DOHH2 (cell line): Measurements from ENCODE around the gene GPC5.

Experiments used
- H3F3A ChIP-seq: fragments of 200-600 bp; sonication (generic), shearing (Covaris generic); 2 replicates; pipeline ENCODE4 v1.6.0; 2016; ENCODE audit warnings: antibody characterized with exemption, mild to moderate bottlenecking; ENCODE audit not compliant: control insufficient read depth, insufficient read depth
- H3K27ac ChIP-seq: fragments of 200-600 bp; sonication (generic); 2 replicates; pipeline ENCODE4 v1.5.1; 2014; ENCODE audit warnings: low read depth, mild to moderate bottlenecking, low read length, moderate library complexity
- H3K27me3 ChIP-seq: fragments of 200-600 bp; sonication (generic); 2 replicates; pipeline ENCODE4 v1.6.1; 2014; ENCODE audit warnings: mild to moderate bottlenecking, low read length, mixed read lengths; ENCODE audit not compliant: control insufficient read depth
- H3K36me3 ChIP-seq: fragments of 200-600 bp; sonication (generic); 2 replicates; pipeline ENCODE4 v1.6.1; 2014; ENCODE audit warnings: mild to moderate bottlenecking, low read length, moderate library complexity, mixed read lengths; ENCODE audit not compliant: control insufficient read depth
- H3K4me1 ChIP-seq: fragments of 200-600 bp; sonication (generic); 2 replicates; pipeline ENCODE4 v1.6.1; 2014; ENCODE audit warnings: mild to moderate bottlenecking, low read length, mixed read lengths; ENCODE audit not compliant: control insufficient read depth
- H3K4me2 ChIP-seq: fragments of 200-600 bp; sonication (generic); 2 replicates; pipeline ENCODE4 v1.6.0; 2014; ENCODE audit warnings: mild to moderate bottlenecking, low read length, moderate library complexity
- H3K4me3 ChIP-seq: fragments of 200-600 bp; sonication (generic); 2 replicates; pipeline ENCODE4 v1.5.1; 2014; ENCODE audit warnings: mild to moderate bottlenecking, low read length, mixed read lengths
- H3K79me2 ChIP-seq: fragments of 200-600 bp; sonication (generic); 2 replicates; pipeline ENCODE4 v1.6.1; 2014; ENCODE audit warnings: mild to moderate bottlenecking, low read length, mixed read lengths; ENCODE audit not compliant: control insufficient read depth
- H3K9me2 ChIP-seq: fragments of 200-600 bp; sonication (generic); replicated peaks from 2 replicates; pipeline ENCODE4 v1.6.1; 2014; ENCODE audit warnings: mild to moderate bottlenecking, low read length, mixed read lengths; ENCODE audit not compliant: control insufficient read depth
- H3K9me3 ChIP-seq: fragments of 200-600 bp; sonication (generic); 2 replicates; pipeline ENCODE4 v1.6.1; 2014; ENCODE audit warnings: antibody characterized with exemption, low read length, mixed read lengths; ENCODE audit not compliant: control insufficient read depth, insufficient read depth
- H4K20me1 ChIP-seq: fragments of 200-600 bp; sonication (generic); 2 replicates; pipeline ENCODE4 v1.6.0; 2014; ENCODE audit warnings: low read depth, mild to moderate bottlenecking, antibody characterized with exemption, low read length, moderate library complexity; ENCODE audit not compliant: control insufficient read depth, insufficient read depth
- CTCF ChIP-seq: fragments of 200-600 bp; sonication (generic); IDR thresholded peaks from one replicate; pipeline ENCODE4 v1.5.1; 2014; ENCODE audit warnings: antibody characterized with exemption, mild to moderate bottlenecking, low read depth, low read length; ENCODE audit not compliant: poor library complexity, severe bottlenecking
- EZH2phosphoT487 ChIP-seq: fragments of 200-600 bp; sonication (generic); IDR thresholded peaks from 2 replicates; pipeline ENCODE4 v1.6.1; 2017; ENCODE audit warnings: borderline replicate concordance, mild to moderate bottlenecking, antibody characterized with exemption, low read length, moderate library complexity, mixed read lengths

Gene GPC5

DNA sequence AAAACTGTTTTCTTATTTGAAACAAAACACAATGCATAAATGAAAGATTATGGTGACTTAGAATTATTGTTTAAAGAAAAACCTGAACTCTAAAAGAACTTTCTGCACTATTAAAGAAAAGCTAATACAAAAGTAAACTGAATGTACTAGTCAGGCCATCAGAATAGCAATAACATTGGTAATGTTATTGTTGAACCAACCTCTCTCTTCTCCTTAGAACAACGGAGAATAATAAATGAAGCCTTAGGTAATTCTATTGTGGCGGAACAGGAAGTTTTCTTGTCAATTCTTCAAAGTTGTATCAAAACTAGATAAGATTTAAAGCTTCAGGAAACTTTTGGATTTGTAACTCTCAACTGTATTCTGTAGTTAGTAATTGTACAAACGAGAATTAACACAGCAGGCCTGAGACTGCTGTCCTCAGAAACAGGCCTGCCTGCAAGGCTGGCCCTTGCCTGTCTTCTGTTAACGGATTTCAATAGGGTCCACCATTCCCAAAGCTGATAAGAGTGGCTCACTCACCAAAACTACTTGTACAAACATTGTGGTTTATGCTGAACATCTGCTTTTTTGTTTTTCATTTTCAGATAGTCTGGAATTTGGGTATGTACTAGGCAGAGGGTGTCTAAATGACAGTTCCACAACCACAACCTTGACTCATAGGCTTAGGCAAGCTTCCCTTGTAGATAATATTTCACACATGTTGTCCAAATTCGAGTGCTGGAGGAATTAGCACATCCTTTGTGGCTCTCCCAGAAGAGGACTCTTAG lies 825.8 kb downstream of the GPC5 start:
- Histone ChIP-seq H3F3A (no peaks in the 10 kb centered on the region), H3K9me2 (no peaks in the 10 kb centered on the region), H3K4me2 (no peak overlapping the region), H3K9me3 (no peaks in the 10 kb centered on the region), H3K79me2 (no peaks in the 10 kb centered on the region), H3K36me3 (no peaks in the 10 kb centered on the region), H3K4me3 (no peak overlapping the region), H3K27me3 (no peaks in the 10 kb centered on the region), H4K20me1 (no peaks in the 10 kb centered on the region), H3K27ac (no peak overlapping the region), H3K4me1 (no peaks in the 10 kb centered on the region)
- no peak for TF ChIP-seq CTCF
- no peak for TF ChIP-seq EZH2phosphoT487

DNA sequence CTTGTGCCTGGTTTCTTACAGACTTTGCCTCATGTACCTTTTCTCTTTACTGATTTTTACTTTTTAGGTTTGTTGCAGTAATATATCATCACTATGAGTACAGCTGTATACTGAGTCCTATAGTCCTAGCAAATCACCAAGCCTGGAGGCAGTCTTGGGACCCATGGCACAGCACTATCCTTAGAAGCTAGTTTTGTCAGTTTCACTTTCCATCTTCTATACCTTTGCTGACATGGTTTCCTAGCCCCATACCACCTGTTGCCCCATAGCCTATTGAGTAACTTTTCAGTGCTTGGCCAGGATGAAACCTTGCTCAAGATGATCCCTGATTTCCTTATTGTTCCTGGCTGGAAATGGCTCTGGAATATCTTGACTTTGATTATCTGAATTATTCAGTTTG lies 826.4 kb downstream of the GPC5 start:
- no peaks in the 10 kb centered on the region for H3K36me3 ChIP-seq
- no peaks in the 10 kb centered on the region for H3K9me3 ChIP-seq
- H3K27ac ChIP-seq, result no peak overlapping the region
- no peaks in the 10 kb centered on the region for H3F3A ChIP-seq
- no peaks in the 10 kb centered on the region for H3K79me2 ChIP-seq
- no peak for TF ChIP-seq EZH2phosphoT487
- TF ChIP-seq CTCF, result no peak
- H4K20me1 ChIP-seq, result no peaks in the 10 kb centered on the region
- H3K4me3 ChIP-seq, result no peak overlapping the region
- H3K4me1 ChIP-seq, result no peaks in the 10 kb centered on the region
- H3K27me3 ChIP-seq, result no peaks in the 10 kb centered on the region
- H3K4me2 ChIP-seq, result no peak overlapping the region
- no peaks in the 10 kb centered on the region for H3K9me2 ChIP-seq

GRCh38 chr13:92225861-92226260 lies 827.4 kb downstream of the GPC5 start:
- Histone ChIP-seq H3K36me3 (no peaks in the 10 kb centered on the region), H3K9me2 (no peaks in the 10 kb centered on the region), H3K4me3 (no peak overlapping the region), H3K4me2 (no peak overlapping the region), H3K27me3 (no peaks in the 10 kb centered on the region), H3F3A (no peaks in the 10 kb centered on the region), H4K20me1 (no peaks in the 10 kb centered on the region), H3K4me1 (no peaks in the 10 kb centered on the region), H3K79me2 (no peaks in the 10 kb centered on the region), H3K9me3 (no peaks in the 10 kb centered on the region), H3K27ac (no peak overlapping the region)
- no peak for TF ChIP-seq EZH2phosphoT487
- no peak for TF ChIP-seq CTCF
